ENCODE data around the gene MYH10.

MYH10 gene

DNA sequence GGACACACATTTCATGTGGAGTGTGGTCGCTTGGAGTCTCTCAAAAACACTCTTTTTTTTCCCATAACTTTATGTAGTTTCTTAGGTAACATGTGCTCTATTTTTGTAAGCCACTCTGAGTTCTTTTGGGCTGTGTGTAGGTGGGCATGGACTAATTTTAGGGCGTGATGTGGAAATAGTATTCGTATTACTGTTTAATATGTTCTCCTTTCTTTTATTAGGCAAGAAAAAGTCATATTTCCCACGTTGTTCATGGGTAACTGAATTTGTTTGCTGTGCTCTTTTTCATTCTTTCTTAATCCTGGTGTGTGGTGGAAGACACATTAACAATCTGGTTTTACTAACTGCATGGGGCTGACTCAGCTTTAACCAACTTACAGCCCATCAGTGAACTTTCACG lies 167.4 kb downstream of the MYH10 start:
- Histone ChIP-seq H3K9me3 (ENCODE audit: low read length) (no peaks in the 10 kb centered on the region), H4K20me1 (ENCODE audit: insufficient read depth, low read length) (no peaks in the 10 kb centered on the region), H3K36me3 (ENCODE audit: insufficient read depth, low read length) (peaks cover 60% of the 10 kb centered on the region), H3K4me3 (ENCODE audit: low read depth, low read length, poor library complexity, severe bottlenecking) (no peak overlapping the region), H3K27ac (ENCODE audit: low read depth, low read length, poor library complexity, severe bottlenecking) (no peak overlapping the region), H3K27me3 (ENCODE audit: insufficient read depth, low read length) (no peaks in the 10 kb centered on the region), H3K79me2 (ENCODE audit: insufficient read depth, low read length) (no peaks in the 10 kb centered on the region), H3K4me1 (ENCODE audit: insufficient read depth, low read length, severe bottlenecking) (no peaks in the 10 kb centered on the region), H3K4me2 (ENCODE audit: low read length) (no peak overlapping the region), H3K9me2 (ENCODE audit: low read depth, low read length) (no peaks in the 10 kb centered on the region), H2AFZ (ENCODE audit: low read length) (no peak overlapping the region), H3F3A (ENCODE audit: insufficient read depth, low read length) (no peaks in the 10 kb centered on the region), H3K9ac (ENCODE audit: low read length) (no peak overlapping the region)
- no peak for TF ChIP-seq CTCF (IDR thresholded peaks at IDR 0.05; ENCODE audit: low read length)
- no peak for TF ChIP-seq EZH2 (IDR thresholded peaks at IDR 0.05; ENCODE audit: borderline replicate concordance, low read length)

GRCh38 chr17:8462564-8462963 lies 168.0 kb downstream of the MYH10 start:
- no peaks in the 10 kb centered on the region for H3K79me2 ChIP-seq (ENCODE audit: insufficient read depth, low read length)
- H3K27ac ChIP-seq (ENCODE audit: low read depth, low read length, poor library complexity, severe bottlenecking): no peak overlapping the region
- TF ChIP-seq EZH2 (IDR thresholded peaks at IDR 0.05; ENCODE audit: borderline replicate concordance, low read length): no peak
- H3K9me2 ChIP-seq (ENCODE audit: low read depth, low read length): no peaks in the 10 kb centered on the region
- H3K4me2 ChIP-seq (ENCODE audit: low read length): no peak overlapping the region
- no peak overlapping the region for H2AFZ ChIP-seq (ENCODE audit: low read length)
- no peaks in the 10 kb centered on the region for H3F3A ChIP-seq (ENCODE audit: insufficient read depth, low read length)
- H3K27me3 ChIP-seq (ENCODE audit: insufficient read depth, low read length): no peaks in the 10 kb centered on the region
- H4K20me1 ChIP-seq (ENCODE audit: insufficient read depth, low read length): no peaks in the 10 kb centered on the region
- peaks cover 58% of the 10 kb centered on the region for H3K36me3 ChIP-seq (ENCODE audit: insufficient read depth, low read length)
- H3K4me3 ChIP-seq (ENCODE audit: low read depth, low read length, poor library complexity, severe bottlenecking): no peak overlapping the region
- H3K9ac ChIP-seq (ENCODE audit: low read length): no peak overlapping the region
- no peaks in the 10 kb centered on the region for H3K4me1 ChIP-seq (ENCODE audit: insufficient read depth, low read length, severe bottlenecking)
- H3K9me3 ChIP-seq (ENCODE audit: low read length): no peaks in the 10 kb centered on the region

- H3F3A ChIP-seq (ENCODE audit: insufficient read depth, low read length): no peaks in the 10 kb centered on the region
- H3K4me1 ChIP-seq (ENCODE audit: insufficient read depth, low read length, severe bottlenecking): no peaks in the 10 kb centered on the region
- peaks cover 63% of the 10 kb centered on the region for H3K36me3 ChIP-seq (ENCODE audit: insufficient read depth, low read length)
- no peak overlapping the region for H3K4me2 ChIP-seq (ENCODE audit: low read length)
- no peak overlapping the region for H3K4me3 ChIP-seq (ENCODE audit: low read depth, low read length, poor library complexity, severe bottlenecking)
- no peaks in the 10 kb centered on the region for H3K79me2 ChIP-seq (ENCODE audit: insufficient read depth, low read length)
- TF ChIP-seq EZH2 (IDR thresholded peaks at IDR 0.05; ENCODE audit: borderline replicate concordance, low read length) (no peak), CTCF (IDR thresholded peaks at IDR 0.05; ENCODE audit: low read length) (no peak)
- H3K9ac ChIP-seq (ENCODE audit: low read length): no peak overlapping the region
- no peaks in the 10 kb centered on the region for H3K9me2 ChIP-seq (ENCODE audit: low read depth, low read length)
- no peaks in the 10 kb centered on the region for H3K27me3 ChIP-seq (ENCODE audit: insufficient read depth, low read length)
- no peak overlapping the region for H2AFZ ChIP-seq (ENCODE audit: low read length)
- H3K27ac ChIP-seq (ENCODE audit: low read depth, low read length, poor library complexity, severe bottlenecking): no peak overlapping the region
- no peaks in the 10 kb centered on the region for H4K20me1 ChIP-seq (ENCODE audit: insufficient read depth, low read length)
- no peaks in the 10 kb centered on the region for H3K9me3 ChIP-seq (ENCODE audit: low read length)
These were observed 170.7 kb downstream of the MYH10 start for GRCh38 chr17:8459831-8460230.

DNA sequence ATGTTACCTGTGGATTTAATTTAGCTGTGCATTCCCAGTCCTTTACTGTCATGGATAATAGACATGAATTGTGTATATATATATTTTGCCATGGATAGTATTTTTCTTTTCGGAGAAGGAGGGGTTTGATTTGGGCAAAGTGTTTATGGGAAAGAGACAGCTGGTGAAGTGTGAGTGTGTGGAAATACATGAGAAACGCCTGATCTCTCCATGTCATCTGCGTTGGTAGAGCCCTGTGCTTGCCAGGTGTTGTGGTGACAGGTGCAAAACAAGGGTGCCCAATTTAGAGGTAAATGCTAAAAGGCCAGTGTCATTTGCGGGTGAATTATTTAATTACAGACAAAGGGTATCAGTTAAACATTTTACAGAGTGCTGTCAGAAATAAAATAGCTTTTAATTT lies 171.4 kb downstream of the MYH10 start:
- Histone ChIP-seq H3K9me3 (ENCODE audit: low read length) (no peaks in the 10 kb centered on the region), H3K9me2 (ENCODE audit: low read depth, low read length) (no peaks in the 10 kb centered on the region), H2AFZ (ENCODE audit: low read length) (no peak overlapping the region), H4K20me1 (ENCODE audit: insufficient read depth, low read length) (no peaks in the 10 kb centered on the region), H3K36me3 (ENCODE audit: insufficient read depth, low read length) (peaks cover 71% of the 10 kb centered on the region), H3K79me2 (ENCODE audit: insufficient read depth, low read length) (no peaks in the 10 kb centered on the region), H3K27ac (ENCODE audit: low read depth, low read length, poor library complexity, severe bottlenecking) (no peak overlapping the region), H3K4me3 (ENCODE audit: low read depth, low read length, poor library complexity, severe bottlenecking) (no peak overlapping the region), H3F3A (ENCODE audit: insufficient read depth, low read length) (no peaks in the 10 kb centered on the region), H3K9ac (ENCODE audit: low read length) (no peak overlapping the region), H3K4me1 (ENCODE audit: insufficient read depth, low read length, severe bottlenecking) (no peaks in the 10 kb centered on the region), H3K4me2 (ENCODE audit: low read length) (no peak overlapping the region), H3K27me3 (ENCODE audit: insufficient read depth, low read length) (no peaks in the 10 kb centered on the region)
- TF ChIP-seq EZH2 (IDR thresholded peaks at IDR 0.05; ENCODE audit: borderline replicate concordance, low read length): no peak
- no peak for TF ChIP-seq CTCF (IDR thresholded peaks at IDR 0.05; ENCODE audit: low read length)

Measured in OCI-LY1 (cell line).